KMS-11 (cell line): ENCODE measurements around the gene EPAS1.

Experiments used
- H2AFZ ChIP-seq: fragments of 200-600 bp; sonication (generic); 2 replicates; pipeline ENCODE4 v1.6.1; 2016; ENCODE audit warnings: antibody characterized with exemption, mixed run types, low read depth
- H3K27ac ChIP-seq: fragments of 200-600 bp; sonication (generic); 2 replicates; pipeline ENCODE4 v1.6.1; 2016; ENCODE audit warnings: mild to moderate bottlenecking, mixed run types
- H3K27me3 ChIP-seq: fragments of 200-600 bp; sonication (generic); 2 replicates; pipeline ENCODE4 v1.6.1; 2017; ENCODE audit warnings: mild to moderate bottlenecking, low read depth, mixed run types, moderate library complexity; ENCODE audit not compliant: insufficient read depth
- H3K36me3 ChIP-seq: fragments of 200-600 bp; sonication (generic); 2 replicates; pipeline ENCODE4 v1.6.1; 2017; ENCODE audit warnings: mild to moderate bottlenecking, mixed run types; ENCODE audit not compliant: insufficient read depth
- H3K4me1 ChIP-seq: fragments of 200-600 bp; sonication (generic); 2 replicates; pipeline ENCODE4 v1.6.1; 2016; ENCODE audit warnings: mild to moderate bottlenecking, low read depth, mixed run types; ENCODE audit not compliant: poor library complexity, severe bottlenecking
- H3K4me2 ChIP-seq: fragments of 200-600 bp; sonication (generic); 2 replicates; pipeline ENCODE4 v1.7.0; 2016; ENCODE audit warnings: mild to moderate bottlenecking, mixed run types
- H3K4me3 ChIP-seq: fragments of 200-600 bp; sonication (generic); IDR thresholded peaks from 2 replicates; pipeline ENCODE4 v1.6.1; 2017; ENCODE audit warnings: low read depth, low read length, mixed read lengths; ENCODE audit not compliant: insufficient read depth
- H3K79me2 ChIP-seq: fragments of 200-600 bp; sonication (generic); 2 replicates; pipeline ENCODE4 v1.6.1; 2016; ENCODE audit warnings: low read depth, mixed run types; ENCODE audit not compliant: insufficient read depth
- H3K9ac ChIP-seq: fragments of 200-600 bp; sonication (generic); 2 replicates; pipeline ENCODE4 v1.6.1; 2016; ENCODE audit warnings: mild to moderate bottlenecking, mixed run types
- H4K20me1 ChIP-seq: fragments of 200-600 bp; sonication (generic); 2 replicates; pipeline ENCODE4 v1.6.1; 2016; ENCODE audit warnings: mild to moderate bottlenecking, mixed run types; ENCODE audit not compliant: insufficient read depth
- CTCF ChIP-seq: fragments of 200-600 bp; sonication (generic); conservative IDR thresholded peaks from 2 replicates; pipeline ENCODE4 v1.6.1; 2017; ENCODE audit warnings: low read depth, mild to moderate bottlenecking, antibody characterized with exemption, low read length, moderate library complexity, mixed read lengths

The EPAS1 gene

GRCh38 chr2:46333912-46334311 is 36.7 kb downstream of the EPAS1 start:
- TF ChIP-seq CTCF: no peak
- Histone ChIP-seq H3K79me2 (no peaks in the 10 kb centered on the region), H3K27me3 (no peaks in the 10 kb centered on the region), H3K36me3 (no peaks in the 10 kb centered on the region), H3K4me3 (no peak overlapping the region), H3K4me1 (no peaks in the 10 kb centered on the region), H2AFZ (no peak overlapping the region), H3K4me2 (no peak overlapping the region), H3K27ac (no peak overlapping the region), H3K9ac (no peak overlapping the region), H4K20me1 (no peaks in the 10 kb centered on the region)

- H3K4me2 ChIP-seq: no peak overlapping the region
- no peaks in the 10 kb centered on the region for H4K20me1 ChIP-seq
- no peak overlapping the region for H3K9ac ChIP-seq
- no peak overlapping the region for H2AFZ ChIP-seq
- TF ChIP-seq CTCF: no peak
- no peaks in the 10 kb centered on the region for H3K79me2 ChIP-seq
- H3K27ac ChIP-seq: no peak overlapping the region
- H3K36me3 ChIP-seq: no peaks in the 10 kb centered on the region
- H3K27me3 ChIP-seq: no peaks in the 10 kb centered on the region
- H3K4me3 ChIP-seq: no peak overlapping the region
- no peaks in the 10 kb centered on the region for H3K4me1 ChIP-seq
Measured at GRCh38 chr2:46334389-46335271, 37.4 kb downstream of the EPAS1 start.

GRCh38 chr2:46335391-46336282 is 38.4 kb downstream of the EPAS1 start:
- no peak overlapping the region for H3K4me3 ChIP-seq
- no peak for TF ChIP-seq CTCF
- no peaks in the 10 kb centered on the region for H4K20me1 ChIP-seq
- H2AFZ ChIP-seq: no peak overlapping the region
- H3K4me2 ChIP-seq: no peak overlapping the region
- H3K4me1 ChIP-seq: no peaks in the 10 kb centered on the region
- no peaks in the 10 kb centered on the region for H3K79me2 ChIP-seq
- H3K27me3 ChIP-seq: no peaks in the 10 kb centered on the region
- no peak overlapping the region for H3K27ac ChIP-seq
- no peak overlapping the region for H3K9ac ChIP-seq
- H3K36me3 ChIP-seq: no peaks in the 10 kb centered on the region

GRCh38 chr2:46336283-46336959 is 39.2 kb downstream of the EPAS1 start:
- Histone ChIP-seq H3K4me2 (no peak overlapping the region), H3K4me1 (no peaks in the 10 kb centered on the region), H4K20me1 (no peaks in the 10 kb centered on the region), H3K36me3 (no peaks in the 10 kb centered on the region), H3K4me3 (no peak overlapping the region), H3K27me3 (no peaks in the 10 kb centered on the region), H3K27ac (no peak overlapping the region), H3K9ac (no peak overlapping the region), H3K79me2 (no peaks in the 10 kb centered on the region), H2AFZ (no peak overlapping the region)
- TF ChIP-seq CTCF: no peak
